CD4-positive, CD25-positive, alpha-beta regulatory T cell (primary cell): ENCODE data around the gene HLCS. TPM values are rescaled to one million over a fixed set of nuclear protein-coding genes. Genes with fewer than 3 reads are reported as not detected.

Experiments
- ATAC-seq, 2 donors: fragments of 150-1000 bp; cut with Tn5 transposase; one replicate each; pipeline ENCODE4 v1.10.0; 2021; ENCODE audit warnings: low read depth in 2 of 2, moderate number of reproducible peaks in 2 of 2, moderate library complexity in 1 of 2
- DNase-seq, 3 donors: peaks; one replicate each; pipeline versions ENCODE4 v3.0.0 to v3.0.0-alpha.2; 2012 to 2022; ENCODE audit warnings: mixed read lengths in 1 of 3
- H3K27ac ChIP-seq: one replicate; pipeline ENCODE4 v1.7.0; 2013; ENCODE audit warnings: mild to moderate bottlenecking, low read length; ENCODE audit not compliant: insufficient read depth, poor library complexity, severe bottlenecking
- H3K27me3 ChIP-seq: one replicate; pipeline ENCODE4 v1.7.0; 2013; ENCODE audit warnings: low read length; ENCODE audit not compliant: control insufficient read depth, insufficient read depth
- H3K36me3 ChIP-seq: one replicate; pipeline ENCODE4 v1.7.0; 2013; ENCODE audit warnings: mild to moderate bottlenecking, low read length, moderate library complexity; ENCODE audit not compliant: control insufficient read depth, insufficient read depth
- H3K4me1 ChIP-seq: 2 replicates; pipeline ENCODE4 v1.7.0; 2013; ENCODE audit warnings: mild to moderate bottlenecking, low read length; ENCODE audit not compliant: insufficient read depth, control insufficient read depth, poor library complexity, severe bottlenecking
- H3K4me3 ChIP-seq: one replicate; pipeline ENCODE4 v1.7.0; 2013; ENCODE audit warnings: low read depth, mild to moderate bottlenecking, low read length, moderate library complexity
- H3K9me3 ChIP-seq, 2 experiments: 1 replicate in 1 of 2; 2 replicates in 1 of 2; pipeline ENCODE4 v1.7.0; 2013; ENCODE audit warnings: low read length in 2 of 2, mild to moderate bottlenecking in 1 of 2, moderate library complexity in 1 of 2; ENCODE audit not compliant: control insufficient read depth in 2 of 2
- H3K27ac Mint-ChIP-seq, 3 donors: one replicate each; pipeline ENCODE4 v1.8.0; 2020 to 2022; ENCODE audit warnings: mild to moderate bottlenecking in 3 of 3, mixed read lengths in 3 of 3, moderate library complexity in 2 of 3
- H3K27me3 Mint-ChIP-seq: one replicate; pipeline ENCODE4 v1.8.0; 2022; ENCODE audit warnings: mild to moderate bottlenecking, mixed read lengths
- H3K36me3 Mint-ChIP-seq: one replicate; pipeline ENCODE4 v1.8.0; 2020; ENCODE audit warnings: mixed read lengths
- H3K4me1 Mint-ChIP-seq, 4 donors: one replicate each; pipeline ENCODE4 v1.8.0; 2020 to 2022; ENCODE audit warnings: mixed read lengths in 4 of 4, mild to moderate bottlenecking in 1 of 4
- H3K4me3 Mint-ChIP-seq, 4 donors: one replicate each; pipeline ENCODE4 v1.8.0; 2020 to 2022; ENCODE audit warnings: mild to moderate bottlenecking in 4 of 4, mixed read lengths in 4 of 4, moderate library complexity in 3 of 4
- H3K9me3 Mint-ChIP-seq, 7 donors: one replicate each; pipeline ENCODE4 v1.8.0; 2020 to 2022; ENCODE audit warnings: mixed read lengths in 7 of 7, mild to moderate bottlenecking in 3 of 7, moderate library complexity in 2 of 7
- polyA plus RNA-seq, 4 donors: library from polyadenylated mRNA; unstranded; fragments of 300-500 nt; fragmentation: Illumina TruSeq; gene quantifications; one replicate each; pipeline ENCODE4 v1.2.3, GENCODE V29; 2021
- total RNA-seq: library from RNA; stranded (reverse); gene quantifications from one replicate; pipeline ENCODE4 v1.2.3, GENCODE V29; 2022

HLCS gene
- total and polyA plus RNA-seq, 5 donors from 2014 or later: 5.2 to 13.6 (median 11.0) TPM

DNA sequence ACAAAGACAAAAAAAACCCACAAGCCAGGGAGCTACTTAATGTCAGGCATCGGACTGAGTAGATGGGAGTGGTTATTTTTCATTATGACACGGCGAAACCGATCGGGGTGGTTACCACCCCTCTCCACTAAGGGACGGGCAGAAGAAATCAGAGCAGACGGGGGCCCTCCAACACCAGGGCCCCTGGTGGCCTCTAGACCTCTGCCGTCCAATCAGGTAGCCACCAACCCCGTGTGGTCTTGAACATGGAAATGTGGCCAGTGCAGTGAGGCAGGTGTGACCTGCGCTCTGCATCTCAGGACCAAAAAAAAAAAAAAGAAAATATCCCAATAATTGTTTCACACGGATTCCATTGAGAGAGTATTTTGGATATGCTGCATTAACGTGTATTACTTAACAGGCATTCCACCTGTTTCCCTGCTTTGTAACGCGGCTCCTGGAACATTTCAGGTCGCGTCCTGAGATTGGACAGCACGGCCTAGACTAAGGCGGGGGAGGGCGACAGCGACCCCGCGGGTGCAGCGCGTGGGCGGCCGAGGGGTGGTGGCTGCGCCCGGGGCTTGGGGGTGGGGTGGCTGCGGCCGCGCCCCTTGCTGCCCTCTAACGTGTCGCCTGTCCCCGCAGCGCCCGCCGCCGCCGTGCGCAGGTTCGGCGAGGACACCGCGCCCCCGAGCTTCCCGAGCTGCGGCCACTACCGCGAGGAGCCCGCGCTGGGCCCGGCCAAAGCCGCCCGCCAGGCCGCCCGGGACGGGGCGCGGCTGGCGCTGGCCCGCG lies 219.2 kb downstream of the HLCS start:
- H3K9me3 ChIP-seq: no peaks in the 10 kb centered on the region
- H3K27me3 ChIP-seq: peaks cover 20% of the 10 kb centered on the region
- Mint-ChIP-seq H3K4me3 (peak overlapping the region in 3 of 4 donors; percentile 41 to 90 (median 53)), H3K36me3 (peaks cover 23% of the 10 kb centered on the region), H3K27ac (no peak overlapping the region), H3K9me3 (peaks cover 0 to 2% (median 0%) of the 10 kb centered on the region in 7 donors), H3K27me3 (peaks cover 46% of the 10 kb centered on the region), H3K4me1 (peaks cover 0 to 18% (median 5%) of the 10 kb centered on the region in 4 donors)
- H3K4me3 ChIP-seq: no peak overlapping the region
- DNase-seq (no peak), ATAC-seq (no peak)
- no peak overlapping the region for H3K27ac ChIP-seq
- H3K36me3 ChIP-seq: no peaks in the 10 kb centered on the region
- peaks cover 9% of the 10 kb centered on the region for H3K4me1 ChIP-seq

DNA sequence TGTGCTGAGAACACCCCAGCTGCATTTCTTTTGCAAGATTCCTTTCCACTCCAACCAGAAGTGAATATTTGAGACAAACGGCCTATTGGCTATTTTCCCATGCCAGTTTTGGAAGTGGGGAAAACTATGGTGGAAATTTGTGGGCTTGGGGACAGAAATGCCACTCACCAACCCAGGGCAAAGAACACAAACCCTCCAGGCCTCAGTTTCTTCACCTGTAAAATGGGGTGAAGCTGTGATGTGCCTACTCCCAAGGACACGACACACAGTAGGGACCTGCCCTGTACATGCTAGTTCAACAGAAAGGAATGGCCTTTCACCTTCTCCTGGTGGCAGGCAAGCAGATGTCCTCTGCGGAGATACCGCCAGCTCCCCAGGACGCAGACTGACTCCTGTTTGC lies 221.0 kb downstream of the HLCS start:
- Mint-ChIP-seq H3K27ac (no peak overlapping the region), H3K4me1 (peaks cover 0 to 18% (median 5%) of the 10 kb centered on the region in 4 donors), H3K9me3 (peaks cover 0 to 2% (median 0%) of the 10 kb centered on the region in 7 donors), H3K4me3 (no peak overlapping the region), H3K36me3 (peaks cover 13% of the 10 kb centered on the region), H3K27me3 (peaks cover 50% of the 10 kb centered on the region)
- no peak overlapping the region for H3K27ac ChIP-seq
- H3K4me1 ChIP-seq: peaks cover 9% of the 10 kb centered on the region
- H3K9me3 ChIP-seq: no peaks in the 10 kb centered on the region
- DNase-seq (no peak), ATAC-seq (no peak)
- H3K36me3 ChIP-seq: no peaks in the 10 kb centered on the region
- H3K4me3 ChIP-seq: no peak overlapping the region
- H3K27me3 ChIP-seq: peaks cover 20% of the 10 kb centered on the region

DNA sequence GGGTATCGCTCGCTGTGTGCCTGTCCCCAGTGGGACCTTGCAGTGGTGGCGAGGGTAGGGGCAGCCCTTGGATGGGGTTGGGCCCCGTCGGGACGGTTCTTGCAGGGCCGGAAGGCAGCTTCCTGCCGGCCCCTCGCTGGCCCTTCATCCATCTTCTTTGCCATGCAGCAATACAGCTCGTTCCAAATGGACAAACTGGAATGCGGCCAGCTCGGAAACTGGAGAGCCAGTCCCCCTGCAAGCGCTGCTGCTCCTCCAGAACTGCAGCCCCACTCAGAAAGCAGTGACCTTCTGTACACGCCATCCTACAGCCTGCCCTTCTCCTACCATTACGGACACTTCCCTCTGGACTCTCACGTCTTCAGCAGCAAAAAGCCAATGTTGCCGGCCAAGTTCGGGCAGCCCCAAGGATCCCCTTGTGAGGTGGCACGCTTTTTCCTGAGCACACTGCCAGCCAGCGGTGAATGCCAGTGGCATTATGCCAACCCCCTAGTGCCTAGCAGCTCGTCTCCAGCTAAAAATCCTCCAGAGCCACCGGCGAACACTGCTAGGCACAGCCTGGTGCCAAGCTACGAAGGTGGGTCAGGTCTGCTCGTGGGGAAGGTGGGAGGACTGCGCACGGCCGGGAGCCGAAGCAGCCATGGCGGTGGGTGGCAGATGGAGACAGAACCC lies 221.8 kb downstream of the HLCS start:
- H3K27me3 ChIP-seq: peaks cover 20% of the 10 kb centered on the region
- no peaks in the 10 kb centered on the region for H3K9me3 ChIP-seq
- ATAC-seq (no peak), DNase-seq (no peak)
- no peak overlapping the region for H3K27ac Mint-ChIP-seq
- H3K4me1 ChIP-seq: peaks cover 9% of the 10 kb centered on the region
- H3K36me3 ChIP-seq: no peaks in the 10 kb centered on the region
- no peak overlapping the region for H3K27ac ChIP-seq
- H3K4me1 Mint-ChIP-seq: peaks cover 0 to 18% (median 5%) of the 10 kb centered on the region in 4 donors
- H3K4me3 Mint-ChIP-seq: no peak overlapping the region
- peaks cover 50% of the 10 kb centered on the region for H3K27me3 Mint-ChIP-seq
- peaks cover 8% of the 10 kb centered on the region for H3K36me3 Mint-ChIP-seq
- peaks cover 0 to 2% (median 0%) of the 10 kb centered on the region in 7 donors for H3K9me3 Mint-ChIP-seq
- no peak overlapping the region for H3K4me3 ChIP-seq

DNA sequence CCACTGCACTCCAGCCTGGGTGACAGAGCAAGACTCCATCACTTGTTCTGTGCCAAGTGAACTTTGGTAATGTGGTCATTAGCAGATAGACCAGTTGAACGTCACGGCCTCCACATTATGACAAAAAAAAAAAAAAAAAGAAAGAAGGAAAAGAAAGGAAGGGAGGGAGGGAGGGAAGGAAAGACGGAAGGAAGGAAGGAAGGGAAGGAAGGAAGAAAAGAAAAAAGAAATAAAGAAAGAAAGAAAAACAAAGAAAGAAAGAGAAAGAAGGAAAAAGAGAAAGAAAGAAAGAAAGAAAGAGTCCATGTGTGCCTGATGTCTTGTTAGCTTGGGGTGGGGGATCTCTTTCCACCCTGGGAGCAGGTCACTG lies 222.3 kb downstream of the HLCS start:
- Mint-ChIP-seq H3K27ac (no peak overlapping the region), H3K4me3 (no peak overlapping the region), H3K36me3 (peaks cover 3% of the 10 kb centered on the region), H3K27me3 (peaks cover 50% of the 10 kb centered on the region), H3K9me3 (peaks cover 0 to 2% (median 0%) of the 10 kb centered on the region in 7 donors), H3K4me1 (peaks cover 0 to 16% (median 5%) of the 10 kb centered on the region in 4 donors)
- Histone ChIP-seq H3K27me3 (peaks cover 19% of the 10 kb centered on the region), H3K36me3 (no peaks in the 10 kb centered on the region), H3K27ac (no peak overlapping the region), H3K4me3 (no peak overlapping the region), H3K4me1 (peaks cover 9% of the 10 kb centered on the region), H3K9me3 (no peaks in the 10 kb centered on the region)
- ATAC-seq (no peak), DNase-seq (no peak)

DNA sequence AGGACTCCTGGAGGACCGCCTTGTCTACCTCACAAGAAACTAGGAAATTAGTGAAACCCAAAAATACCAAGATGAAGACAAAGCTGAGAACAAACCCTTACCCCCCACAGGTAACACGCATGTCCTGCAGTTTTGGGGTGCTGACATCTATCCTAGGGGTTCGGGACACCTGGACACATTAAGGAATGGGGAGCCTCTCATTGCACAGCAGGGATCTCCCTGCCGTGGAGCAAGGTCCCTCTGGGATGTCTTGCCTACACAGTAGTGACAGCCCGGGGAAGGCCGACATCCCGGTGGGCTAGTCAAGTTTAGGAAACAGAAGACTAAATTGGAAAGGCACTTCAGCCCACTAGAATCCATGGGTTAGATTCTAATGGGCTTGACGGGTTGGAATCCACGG lies 223.0 kb downstream of the HLCS start:
- H3K27ac Mint-ChIP-seq: no peak overlapping the region
- H3K36me3 Mint-ChIP-seq: peaks cover 3% of the 10 kb centered on the region
- no peak overlapping the region for H3K4me3 Mint-ChIP-seq
- H3K9me3 Mint-ChIP-seq: peaks cover 0 to 2% (median 0%) of the 10 kb centered on the region in 7 donors
- peaks cover 48% of the 10 kb centered on the region for H3K27me3 Mint-ChIP-seq
- peaks cover 0 to 12% (median 5%) of the 10 kb centered on the region in 4 donors for H3K4me1 Mint-ChIP-seq
- DNase-seq: no peak
- H3K4me1 ChIP-seq: peaks cover 9% of the 10 kb centered on the region
- H3K27ac ChIP-seq: no peak overlapping the region
- no peaks in the 10 kb centered on the region for H3K9me3 ChIP-seq
- no peaks in the 10 kb centered on the region for H3K36me3 ChIP-seq
- H3K27me3 ChIP-seq: peaks cover 12% of the 10 kb centered on the region
- no peak overlapping the region for H3K4me3 ChIP-seq
- no peak for ATAC-seq

DNA sequence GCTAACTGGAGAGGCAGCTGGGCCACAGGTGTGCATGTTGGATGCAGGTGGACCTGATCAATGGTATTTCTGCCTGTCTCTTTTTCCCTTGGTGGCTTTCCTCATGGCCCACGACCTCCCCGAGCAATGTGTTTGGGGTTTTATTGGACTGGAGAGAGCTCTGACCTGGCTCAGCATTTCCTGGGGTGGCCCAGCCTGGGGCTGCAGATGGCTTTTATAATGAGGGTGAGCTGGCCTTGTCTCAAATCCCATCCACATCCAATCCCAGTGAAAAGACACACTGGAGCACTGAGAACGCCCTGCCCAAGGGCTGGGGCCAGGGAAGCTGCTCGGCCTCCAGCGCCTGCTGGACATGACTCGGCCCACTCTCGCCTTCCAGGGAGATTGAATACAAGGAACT lies 223.5 kb downstream of the HLCS start:
- H3K4me1 Mint-ChIP-seq: peaks cover 0 to 10% (median 5%) of the 10 kb centered on the region in 4 donors
- H3K27me3 Mint-ChIP-seq: peaks cover 46% of the 10 kb centered on the region
- H3K36me3 ChIP-seq: no peaks in the 10 kb centered on the region
- no peak overlapping the region for H3K4me3 Mint-ChIP-seq
- DNase-seq: no peak
- H3K9me3 ChIP-seq: no peaks in the 10 kb centered on the region
- H3K36me3 Mint-ChIP-seq: peaks cover 3% of the 10 kb centered on the region
- ATAC-seq: no peak
- H3K9me3 Mint-ChIP-seq: peaks cover 0 to 2% (median 0%) of the 10 kb centered on the region in 7 donors
- H3K27me3 ChIP-seq: peaks cover 9% of the 10 kb centered on the region
- peaks cover 7% of the 10 kb centered on the region for H3K4me1 ChIP-seq
- no peak overlapping the region for H3K4me3 ChIP-seq
- H3K27ac Mint-ChIP-seq: no peak overlapping the region
- H3K27ac ChIP-seq: no peak overlapping the region

DNA sequence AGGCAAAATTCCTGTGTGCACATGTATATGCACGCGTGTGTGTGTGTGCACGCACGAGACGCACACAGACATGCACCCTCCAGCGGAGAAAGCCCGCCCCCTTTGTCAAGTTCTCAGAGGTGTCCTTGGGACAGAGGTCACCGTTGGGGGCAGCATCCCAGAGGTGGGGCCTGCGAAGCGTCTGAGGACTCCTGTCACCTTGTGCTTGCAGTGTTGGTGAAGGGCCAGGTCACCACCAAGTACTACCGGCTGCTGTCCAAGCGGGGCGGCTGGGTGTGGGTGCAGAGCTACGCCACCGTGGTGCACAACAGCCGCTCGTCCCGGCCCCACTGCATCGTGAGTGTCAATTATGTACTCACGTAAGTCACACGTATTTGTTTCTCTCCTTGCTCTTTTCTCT lies 225.0 kb downstream of the HLCS start:
- Mint-ChIP-seq H3K4me1 (peaks cover 0 to 3% (median under 1%) of the 10 kb centered on the region in 4 donors), H3K27ac (no peak overlapping the region), H3K4me3 (no peak overlapping the region), H3K27me3 (peaks cover 38% of the 10 kb centered on the region), H3K9me3 (peaks cover 0 to 2% (median 0%) of the 10 kb centered on the region in 7 donors), H3K36me3 (no peaks in the 10 kb centered on the region)
- no peak for DNase-seq
- H3K27ac ChIP-seq: no peak overlapping the region
- ATAC-seq: no peak
- H3K27me3 ChIP-seq: peaks cover 3% of the 10 kb centered on the region
- no peaks in the 10 kb centered on the region for H3K4me1 ChIP-seq
- H3K9me3 ChIP-seq: no peaks in the 10 kb centered on the region
- H3K4me3 ChIP-seq: no peak overlapping the region
- H3K36me3 ChIP-seq: no peaks in the 10 kb centered on the region
